ENCODE measurements around the gene POU2F1. TPM values are rescaled to one million over a fixed set of nuclear protein-coding genes. Genes with fewer than 3 reads are reported as not detected.

POU2F1 gene
- total and polyA plus RNA-seq, 2 donors (not counting 3 experiments of a cell fraction or from before 2014, with no cell fraction given) = 6.0 to 12.9 TPM

DNA sequence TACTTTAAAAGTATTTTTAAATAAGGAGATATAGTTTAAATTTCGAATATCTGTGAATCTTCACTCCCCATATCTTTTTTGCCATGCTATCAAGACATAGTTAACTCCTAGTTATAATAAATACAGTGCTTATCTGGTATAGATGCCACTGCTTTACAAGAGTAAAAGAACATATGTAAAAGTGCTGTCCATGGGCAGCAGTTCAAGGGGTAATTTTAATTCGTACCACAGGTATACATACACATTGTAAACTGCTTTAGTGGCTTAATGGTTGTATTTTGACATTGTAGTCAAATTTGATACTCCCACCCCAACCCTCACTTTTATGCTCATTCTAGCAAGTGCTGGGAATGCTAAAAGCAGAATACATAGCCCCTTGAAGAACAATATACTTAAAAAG is 18.6 kb downstream of the POU2F1 start:
- Histone ChIP-seq H3K4me2 (ENCODE audit: insufficient read depth, low read length) (no peak overlapping the region), H3K4me3 (replicated peaks in 1 of 3; ENCODE audit: insufficient read depth in 1 of 3, low read depth in 1 of 3, low read length in 3 of 3) (no peak overlapping the region), H3K9me3 (replicated peaks; ENCODE audit: control insufficient read depth, insufficient read depth, low read length) (no peaks in the 10 kb centered on the region), H4K20me1 (replicated peaks; ENCODE audit: control insufficient read depth, extremely low read depth, insufficient read depth, low read length) (peaks cover 21% of the 10 kb centered on the region), H3K36me3 (ENCODE audit: control insufficient read depth in 2 of 2, extremely low read depth in 1 of 2, insufficient read depth in 2 of 2, low read length in 2 of 2) (no peaks in the 10 kb centered on the region), H3K27ac (ENCODE audit: insufficient read depth, low read depth, low read length) (no peak overlapping the region), H3K9me1 (replicated peaks; ENCODE audit: control insufficient read depth, extremely low read depth, insufficient read depth, low read length) (no peaks in the 10 kb centered on the region), H2AFZ (ENCODE audit: low read depth, low read length) (no peak overlapping the region), H3K79me2 (ENCODE audit: control insufficient read depth, insufficient read depth, low read length) (peaks cover 43% of the 10 kb centered on the region), H3K4me1 (ENCODE audit: control insufficient read depth, extremely low read depth, insufficient read depth, low read length) (no peaks in the 10 kb centered on the region), H3K9ac (replicated peaks; ENCODE audit: extremely low read depth, insufficient read depth, low read length) (no peak overlapping the region), H3K27me3 (ENCODE audit: control insufficient read depth in 2 of 2, insufficient read depth in 2 of 2, low read length in 2 of 2) (no peaks in the 10 kb centered on the region)
- POLR2A ChIA-PET = no interaction called here
- intact Hi-C loops (cut with micrococcal nuclease) = no loop called here
- CTCF ChIA-PET = interaction anchor here (0.8 kb wide), 1 partner anchor 19 kb away, joined by 3 read pairs; the partner anchor contains the start of gene POU2F1
- DNase-seq (ENCODE audit: low read depth, low spot score) (no peak), FAIRE-seq (no peak)
- TF ChIP-seq MYC (IDR thresholded peaks at IDR 0.05; ENCODE audit: low read depth, low read length) (no peak), POLR2A (IDR thresholded peaks at IDR 0.05; ENCODE audit: low read depth, low read length) (no peak), JUN (IDR thresholded peaks at IDR 0.05; ENCODE audit: borderline replicate concordance, insufficient read depth, insufficient read length, low read depth) (no peak), FOS (IDR thresholded peaks at IDR 0.05; ENCODE audit: borderline replicate concordance, insufficient read depth, low read length) (no peak), GATA2 (IDR thresholded peaks at IDR 0.05; ENCODE audit: insufficient read depth, insufficient read length, low read depth, low read length) (no peak)
- TF ChIP-seq, protein P1, sequence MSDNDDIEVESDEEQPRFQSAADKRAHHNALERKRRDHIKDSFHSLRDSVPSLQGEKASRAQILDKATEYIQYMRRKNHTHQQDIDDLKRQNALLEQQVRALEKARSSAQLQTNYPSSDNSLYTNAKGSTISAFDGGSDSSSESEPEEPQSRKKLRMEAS (IDR thresholded peaks at IDR 0.05; ENCODE audit: insufficient read depth, insufficient read length) = no peak
- TF ChIP-seq, protein P2, sequence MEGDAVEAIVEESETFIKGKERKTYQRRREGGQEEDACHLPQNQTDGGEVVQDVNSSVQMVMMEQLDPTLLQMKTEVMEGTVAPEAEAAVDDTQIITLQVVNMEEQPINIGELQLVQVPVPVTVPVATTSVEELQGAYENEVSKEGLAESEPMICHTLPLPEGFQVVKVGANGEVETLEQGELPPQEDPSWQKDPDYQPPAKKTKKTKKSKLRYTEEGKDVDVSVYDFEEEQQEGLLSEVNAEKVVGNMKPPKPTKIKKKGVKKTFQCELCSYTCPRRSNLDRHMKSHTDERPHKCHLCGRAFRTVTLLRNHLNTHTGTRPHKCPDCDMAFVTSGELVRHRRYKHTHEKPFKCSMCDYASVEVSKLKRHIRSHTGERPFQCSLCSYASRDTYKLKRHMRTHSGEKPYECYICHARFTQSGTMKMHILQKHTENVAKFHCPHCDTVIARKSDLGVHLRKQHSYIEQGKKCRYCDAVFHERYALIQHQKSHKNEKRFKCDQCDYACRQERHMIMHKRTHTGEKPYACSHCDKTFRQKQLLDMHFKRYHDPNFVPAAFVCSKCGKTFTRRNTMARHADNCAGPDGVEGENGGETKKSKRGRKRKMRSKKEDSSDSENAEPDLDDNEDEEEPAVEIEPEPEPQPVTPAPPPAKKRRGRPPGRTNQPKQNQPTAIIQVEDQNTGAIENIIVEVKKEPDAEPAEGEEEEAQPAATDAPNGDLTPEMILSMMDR (IDR thresholded peaks at IDR 0.05; ENCODE audit: extremely low read depth in 1 of 2, insufficient read depth in 1 of 2, low read depth in 1 of 2, low read length in 2 of 2) = no peak
- dilution Hi-C loops (cut with MboI; ENCODE audit: extremely low pct_ligation_motif_present, low sequenced_read_pairs) = no loop called here
- BruUV-seq (replicated peaks) = no TSS peak
